B cell (primary cell): ENCODE results near the gene WDR19.

Experiments used
- CTCF ChIP-seq: fragments of 200-600 bp; IDR thresholded peaks from one replicate; pipeline ENCODE4 v1.8.0; 2022; ENCODE audit warnings: antibody characterized with exemption, mild to moderate bottlenecking
- EZH2 ChIP-seq: IDR thresholded peaks from 2 replicates; pipeline ENCODE4 v1.6.1; 2012; ENCODE audit warnings: borderline replicate concordance, low read depth, mild to moderate bottlenecking, moderate library complexity, low read length; ENCODE audit not compliant: insufficient read depth, poor library complexity, severe bottlenecking

DNA sequence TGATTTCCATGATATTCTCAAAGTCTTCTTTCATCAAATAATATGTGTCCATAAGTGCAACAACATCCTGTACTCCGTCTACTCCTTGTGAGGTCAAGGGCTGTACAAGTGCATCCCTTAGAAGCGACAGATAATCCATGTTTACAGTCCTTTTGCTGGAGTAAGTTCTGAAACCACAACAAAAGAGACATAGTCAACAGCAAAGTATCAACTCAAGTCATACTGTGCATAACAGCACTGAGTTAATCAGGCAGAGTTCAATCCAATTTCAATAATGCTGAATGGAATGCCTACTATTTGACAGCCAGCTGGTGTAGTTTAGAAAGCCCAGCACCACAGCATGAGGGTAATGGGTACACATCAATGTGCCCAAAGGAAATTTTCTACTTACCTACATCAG, 109.4 kb downstream of the WDR19 start:
- no peak for TF ChIP-seq CTCF
- no peak for TF ChIP-seq EZH2
